K562 (cell line): Measurements from ENCODE around the gene TIPARP. TPM values are rescaled to one million over a fixed set of nuclear protein-coding genes. Genes with fewer than 3 reads are reported as not detected.
A peak's percentile ranks its signal among the peaks of the same experiment; 100 is the strongest.

Experiments
- ATAC-seq: fragments of 200-7000 bp; cut with Tn5 transposase; 3 replicates; pipeline ENCODE4 v1.9.1; 2020; ENCODE audit warnings: moderate library complexity
- BruUV-seq: library from RNA; stranded (reverse); fragments of 400-500 nt; replicated peaks from 2 replicates; lab custom pipeline; 2021; lab: Mats Ljungman, UMichigan
- CTCF ChIA-PET: fragments of 300-600 bp; formaldehyde crosslinking; extraction: SDS; loops from one replicate; lab custom pipeline; 2021; ENCODE audit warnings: low intra/inter-chr PET ratio; lab: Yijun Ruan, JAX
- POLR2A ChIA-PET: fragments of 300-600, 350-650 bp; sonication (Branson Sonifier 250); formaldehyde crosslinking; extraction: SDS; loops from one replicate; lab custom pipeline; 2021; ENCODE audit warnings: antibody characterized with exemption, inconsistent platforms; lab: Yijun Ruan, JAX
- DNase-seq, 4 experiments: peaks; one replicate each; pipeline versions ENCODE4 v3.0.0 to v3.0.0-alpha.2; 2011 to 2018; ENCODE audit warnings: low spot score in 3 of 4, mixed read lengths in 3 of 4; ENCODE audit errors: extremely low read depth in 1 of 4
- FAIRE-seq: peaks from 2 replicates; lab custom pipeline; 2011; peaks lifted over from hg19 to GRCh38; lab: Jason Lieb, UNC
- H2AFZ ChIP-seq: 2 replicates; pipeline ENCODE4 v1.6.0; 2011; ENCODE audit warnings: low read depth, low read length, control low read depth, inconsistent platforms
- H3K27ac ChIP-seq: fragments of 200-600 bp; 3 replicates; pipeline ENCODE4 v1.8.0; 2011; ENCODE audit warnings: low read depth, mild to moderate bottlenecking, control low read depth, inconsistent platforms, low read length, moderate library complexity, mixed read lengths; ENCODE audit errors: extremely low read depth
- H3K27me3 ChIP-seq, 2 experiments: fragments of 300-600 bp in 1 of 2; 2 replicates in 1 of 2; 3 replicates in 1 of 2; pipeline versions ENCODE4 v1.6.0 to v1.8.0; 2011; ENCODE audit warnings: inconsistent platforms in 2 of 2, low read length in 2 of 2, mild to moderate bottlenecking in 1 of 2, mixed read lengths in 1 of 2, moderate library complexity in 1 of 2; ENCODE audit not compliant: control insufficient read depth in 2 of 2, insufficient read depth in 2 of 2
- H3K36me3 ChIP-seq: fragments of 300-600 bp; 3 replicates; pipeline ENCODE4 v1.8.0; 2011; ENCODE audit warnings: mild to moderate bottlenecking, low read length, inconsistent platforms; ENCODE audit not compliant: control insufficient read depth, insufficient read depth
- H3K4me1 ChIP-seq, 2 experiments: fragments of 200-600 bp in 1 of 2; replicated peaks in 1 of 2; 2 replicates in 1 of 2; 3 replicates in 1 of 2; pipeline versions ENCODE4 v1.5.1 to v1.8.0; 2011; ENCODE audit warnings: inconsistent platforms in 2 of 2, low read length in 2 of 2, mild to moderate bottlenecking in 1 of 2, mixed read lengths in 1 of 2, moderate library complexity in 1 of 2; ENCODE audit not compliant: control insufficient read depth in 2 of 2, insufficient read depth in 2 of 2
- H3K4me2 ChIP-seq: 2 replicates; pipeline ENCODE4 v1.6.1; 2011; ENCODE audit warnings: low read length, control low read depth, inconsistent platforms, mixed read lengths; ENCODE audit not compliant: insufficient read depth
- H3K4me3 ChIP-seq: fragments of 200-600 bp; sonication (generic), shearing (Covaris generic); 2 replicates; pipeline ENCODE4 v1.5.1; 2016; ENCODE audit warnings: control low read depth, inconsistent platforms
- H3K79me2 ChIP-seq: fragments of 200-600 bp; 3 replicates; pipeline ENCODE4 v1.8.0; 2011; ENCODE audit warnings: low read length, inconsistent platforms; ENCODE audit not compliant: control insufficient read depth, insufficient read depth
- H3K9ac ChIP-seq, 2 experiments: 2 replicates each; pipeline versions ENCODE4 v1.6.0 to v1.6.1; 2011; ENCODE audit warnings: low read depth in 2 of 2, low read length in 2 of 2, control low read depth in 1 of 2, inconsistent platforms in 1 of 2, mild to moderate bottlenecking in 1 of 2, mixed read lengths in 1 of 2; ENCODE audit not compliant: insufficient read depth in 1 of 2
- H3K9me1 ChIP-seq: one replicate; pipeline ENCODE4 v1.6.0; 2011; ENCODE audit warnings: inconsistent platforms, mild to moderate bottlenecking, low read length, moderate library complexity; ENCODE audit not compliant: control insufficient read depth, insufficient read depth
- H3K9me3 ChIP-seq: replicated peaks from 2 replicates; pipeline ENCODE4 v1.5.1; 2011; ENCODE audit warnings: low read depth, low read length, inconsistent platforms; ENCODE audit not compliant: control insufficient read depth, insufficient read depth
- H4K20me1 ChIP-seq: replicated peaks from 2 replicates; pipeline ENCODE4 v1.6.1; 2011; ENCODE audit warnings: low read length, inconsistent platforms, mixed read lengths; ENCODE audit not compliant: control insufficient read depth, insufficient read depth
- CBFA2T3 ChIP-seq: fragments of 450-650 bp; IDR thresholded peaks from 2 replicates; pipeline ENCODE4 v1.6.1; 2017
- CBX1 ChIP-seq: sonication (generic); IDR thresholded peaks from 2 replicates; pipeline ENCODE4 v1.6.1; 2016; ENCODE audit warnings: antibody characterized with exemption, low read depth, mild to moderate bottlenecking
- LCOR ChIP-seq: sonication (generic); formaldehyde crosslinking; IDR thresholded peaks from 2 replicates; pipeline ENCODE4 v1.8.0; 2022; ENCODE audit warnings: mild to moderate bottlenecking, missing genetic modification reagents
- MECOM ChIP-seq: fragments of 250-450 bp; sonication (Bioruptor Pico); IDR thresholded peaks from 2 replicates; pipeline ENCODE4 v1.8.0; 2022; ENCODE audit warnings: inconsistent platforms
- NUFIP1 ChIP-seq: fragments of 450-650 bp; IDR thresholded peaks from 2 replicates; pipeline ENCODE4 v1.6.1; 2018; ENCODE audit not compliant: partially characterized antibody
- POLR2G ChIP-seq: fragments of 200-400 bp; formaldehyde crosslinking; IDR thresholded peaks from 2 replicates; pipeline ENCODE4 v1.6.1; 2017; ENCODE audit warnings: low read depth, mild to moderate bottlenecking, antibody characterized with exemption, low read length, moderate library complexity
- SOX6 ChIP-seq: fragments of 450-650 bp; IDR thresholded peaks from 2 replicates; pipeline ENCODE4 v1.6.1; 2014; ENCODE audit warnings: mild to moderate bottlenecking
- SUPT5H ChIP-seq: fragments of 450-650 bp; IDR thresholded peaks from 2 replicates; pipeline ENCODE4 v1.6.1; 2016
- ZNF76 ChIP-seq: fragments of 250-450 bp; sonication (Bioruptor Pico); IDR thresholded peaks from 2 replicates; pipeline ENCODE4 v1.4.0; 2020; ENCODE audit warnings: mild to moderate bottlenecking, moderate library complexity, borderline replicate concordance
- ZNF778 ChIP-seq: fragments of 450-650 bp; formaldehyde crosslinking; IDR thresholded peaks from 2 replicates; pipeline ENCODE4 v1.4.0; 2020; ENCODE audit warnings: mild to moderate bottlenecking, moderate library complexity
- WGBS: fragments of 100-300 bp; shearing (Covaris generic); methylation state at CpG from one replicate; pipeline ENCODE4 v1.1.6; 2016; ENCODE audit warnings: low coverage, mixed read lengths; ENCODE audit not compliant: insufficient coverage; ENCODE audit errors: missing lambda C conversion rate; 5-methylcytosine and 5-hydroxymethylcytosine counted together
- in situ Hi-C: fragments of 300-500 bp; cut with MboI; formaldehyde crosslinking; loops from 4 replicates; pipeline ENCODE4 v1.15.0; 2018; ENCODE audit warnings: inconsistent platforms, mixed read lengths
- intact Hi-C: fragments of 100-400 bp; cut with micrococcal nuclease; formaldehyde crosslinking; loops from 2 replicates; pipeline ENCODE4 v1.14.2; 2022
- polyA plus RNA-seq, 8 experiments: library from polyadenylated mRNA; depleted of rRNA in 4 of 8; stranded (reverse) in 5 of 8; unstranded in 3 of 8; fragments of >200 nt; fragmentation: Nextera tagmentation in 2 of 8; fragmentation: Illumina TruSeq in 1 of 8; extraction: Ambion mirVana in 2 of 8; extraction: Trizol in 1 of 8; gene quantifications; 2 replicates each; pipeline versions ENCODE4 v1.2.1 to v1.2.3, GENCODE V29; 2011 to 2014; ENCODE audit warnings: inconsistent platforms in 1 of 8, missing spikeins in 1 of 8
- total RNA-seq, 7 experiments: library from RNA; depleted of rRNA in 6 of 7; stranded (reverse); fragments of >200 nt in 6 of 7; fragmentation: Illumina TruSeq in 2 of 7; extraction: Trizol in 2 of 7; gene quantifications; 2 replicates each; pipeline versions ENCODE4 v1.2.1 to v1.2.3, GENCODE V29; 2011 to 2021; ENCODE audit warnings: low replicate concordance in 1 of 7
- TF ChIP-seq, protein P1 (sequence below): sonication (generic); IDR thresholded peaks from 2 replicates; pipeline ENCODE4 v1.6.1; 2016
- TF ChIP-seq, protein P2 (sequence below): fragments of 450-650 bp; formaldehyde crosslinking; IDR thresholded peaks from 2 replicates; pipeline ENCODE4 v1.4.0; 2020; ENCODE audit warnings: mild to moderate bottlenecking, moderate library complexity

Gene TIPARP
- total and polyA plus RNA-seq, 9 of the 15 experiments (the other 6 are each of a cell fraction or from before 2014, with no cell fraction given), result 2.4 to 29.4 (median 15.1) TPM

DNA sequence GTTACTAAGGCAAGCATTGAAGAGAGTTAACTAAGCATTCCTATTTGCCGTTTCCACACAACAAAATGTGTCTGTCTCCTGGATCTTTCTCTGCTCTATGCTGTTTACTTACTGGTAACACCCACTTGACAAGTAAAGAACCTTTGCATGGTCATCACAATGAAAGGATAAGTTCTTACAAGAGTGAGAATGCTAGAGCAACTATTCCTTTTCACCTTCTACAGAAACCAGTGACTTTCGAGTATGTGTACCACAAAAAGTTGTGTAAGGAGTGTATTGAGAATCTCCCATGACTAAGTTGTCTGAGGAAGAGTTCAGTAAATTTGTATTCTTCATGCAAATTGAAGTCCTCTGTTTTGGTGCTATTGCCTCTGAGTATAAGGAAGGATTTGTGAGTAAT lies 10.8 kb downstream of the TIPARP start:
- Histone ChIP-seq H2AFZ (no peak overlapping the region), H3K4me3 (no peak overlapping the region), H3K79me2 (peaks cover 99% of the 10 kb centered on the region), H3K9ac (no peak overlapping the region), H3K4me2 (no peak overlapping the region), H3K27ac (no peak overlapping the region), H3K9me1 (no peaks in the 10 kb centered on the region), H3K27me3 (no peaks in the 10 kb centered on the region), H3K4me1 (peaks cover 0 to 44% of the 10 kb centered on the region in 2 experiments; a peak in 3 of 5 replicates), H4K20me1 (peaks cover 29% of the 10 kb centered on the region; the same call in 1 of the 2 replicates), H3K36me3 (peaks cover 72% of the 10 kb centered on the region), H3K9me3 (no peaks in the 10 kb centered on the region)
- DNase-seq (no peak), ATAC-seq (peak; percentile 15; the same call in 1 of the 3 replicates), FAIRE-seq (no peak)
- no TSS peak for BruUV-seq
- intact Hi-C loops (loop anchor here (5.0 kb wide), 1 partner anchor 132 kb away; no protein-coding TSS in a partner anchor), in situ Hi-C loops (loop anchor here (10.0 to 25.0 kb wide), 3 partner anchors 400 to 548 kb away; no protein-coding TSS in a partner anchor)
- POLR2A ChIA-PET, result interaction anchor here (0.5 to 2.3 kb wide), 5 partner anchors 7 to 431 kb away, joined by 3 to 6 read pairs (median 4); no protein-coding TSS in a partner anchor
- WGBS, result 60% methylated on average over 2 of the region's 2 CpGs
- CTCF ChIA-PET, result no interaction called here
- TF ChIP-seq, protein P1, sequence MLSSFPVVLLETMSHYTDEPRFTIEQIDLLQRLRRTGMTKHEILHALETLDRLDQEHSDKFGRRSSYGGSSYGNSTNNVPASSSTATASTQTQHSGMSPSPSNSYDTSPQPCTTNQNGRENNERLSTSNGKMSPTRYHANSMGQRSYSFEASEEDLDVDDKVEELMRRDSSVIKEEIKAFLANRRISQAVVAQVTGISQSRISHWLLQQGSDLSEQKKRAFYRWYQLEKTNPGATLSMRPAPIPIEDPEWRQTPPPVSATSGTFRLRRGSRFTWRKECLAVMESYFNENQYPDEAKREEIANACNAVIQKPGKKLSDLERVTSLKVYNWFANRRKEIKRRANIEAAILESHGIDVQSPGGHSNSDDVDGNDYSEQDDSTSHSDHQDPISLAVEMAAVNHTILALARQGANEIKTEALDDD, result peak; percentile 67; the same call in 1 of the 2 replicates
- TF ChIP-seq ZNF778 (CRISPR knock-in tag), result no peak

DNA sequence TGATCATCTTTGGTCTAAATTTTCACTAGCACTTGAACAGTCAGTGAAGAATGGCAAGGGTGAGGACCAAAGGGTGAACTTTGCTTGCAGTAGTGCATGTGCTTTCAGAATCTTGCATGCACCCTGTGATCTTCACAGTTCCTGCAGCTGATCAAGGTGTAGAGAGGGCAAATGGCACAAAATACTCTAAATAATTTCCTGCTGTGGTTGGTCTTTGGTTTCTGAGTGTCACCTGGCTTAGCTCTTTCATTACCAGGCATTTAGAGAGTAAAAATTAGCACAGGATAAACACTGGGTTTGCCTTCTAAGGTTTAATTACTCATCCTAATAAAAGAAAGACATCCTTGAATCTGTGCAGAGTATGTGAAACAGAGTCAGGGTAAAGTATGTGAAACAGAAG lies 11.4 kb downstream of the TIPARP start:
- no peak overlapping the region for H3K4me2 ChIP-seq
- H3K4me3 ChIP-seq, result no peak overlapping the region
- no peaks in the 10 kb centered on the region for H3K9me3 ChIP-seq
- intact Hi-C loops, result loop anchor here (5.0 kb wide), 1 partner anchor 132 kb away; no protein-coding TSS in a partner anchor
- ChIA-PET POLR2A (interaction anchor here (0.6 to 2.3 kb wide), 4 partner anchors 8 to 429 kb away, joined by 3 to 6 read pairs (median 5); no protein-coding TSS in a partner anchor), CTCF (no interaction called here)
- no TSS peak for BruUV-seq
- peaks cover 0 to 44% of the 10 kb centered on the region in 2 experiments; a peak in 3 of 5 replicates for H3K4me1 ChIP-seq
- FAIRE-seq (no peak), ATAC-seq (no peak; the same call in 2 of the 3 replicates), DNase-seq (no peak)
- H3K9ac ChIP-seq, result no peak overlapping the region
- H3K79me2 ChIP-seq, result peaks cover 99% of the 10 kb centered on the region
- no peaks in the 10 kb centered on the region for H3K27me3 ChIP-seq
- no peak overlapping the region for H2AFZ ChIP-seq
- H4K20me1 ChIP-seq, result peaks cover 24% of the 10 kb centered on the region; the same call in 1 of the 2 replicates
- H3K9me1 ChIP-seq, result no peaks in the 10 kb centered on the region
- peaks cover 67% of the 10 kb centered on the region for H3K36me3 ChIP-seq
- H3K27ac ChIP-seq, result no peak overlapping the region
- in situ Hi-C loops, result loop anchor here (10.0 to 25.0 kb wide), 3 partner anchors 399 to 548 kb away; no protein-coding TSS in a partner anchor
- TF ChIP-seq NUFIP1, result no peak
- no peak for TF ChIP-seq SOX6
- TF ChIP-seq, protein P2, sequence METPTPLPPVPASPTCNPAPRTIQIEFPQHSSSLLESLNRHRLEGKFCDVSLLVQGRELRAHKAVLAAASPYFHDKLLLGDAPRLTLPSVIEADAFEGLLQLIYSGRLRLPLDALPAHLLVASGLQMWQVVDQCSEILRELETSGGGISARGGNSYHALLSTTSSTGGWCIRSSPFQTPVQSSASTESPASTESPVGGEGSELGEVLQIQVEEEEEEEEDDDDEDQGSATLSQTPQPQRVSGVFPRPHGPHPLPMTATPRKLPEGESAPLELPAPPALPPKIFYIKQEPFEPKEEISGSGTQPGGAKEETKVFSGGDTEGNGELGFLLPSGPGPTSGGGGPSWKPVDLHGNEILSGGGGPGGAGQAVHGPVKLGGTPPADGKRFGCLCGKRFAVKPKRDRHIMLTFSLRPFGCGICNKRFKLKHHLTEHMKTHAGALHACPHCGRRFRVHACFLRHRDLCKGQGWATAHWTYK (CRISPR knock-in tag), result no peak
- no peak for TF ChIP-seq CBX1
- no peak for TF ChIP-seq LCOR
- no peak for TF ChIP-seq MECOM (CRISPR knock-in tag)
- TF ChIP-seq CBFA2T3, result no peak
- no peak for TF ChIP-seq SUPT5H
- TF ChIP-seq ZNF76 (CRISPR knock-in tag), result no peak
- TF ChIP-seq POLR2G, result no peak
